ENCODE results near the gene CTSA. TPM values are rescaled to one million over a fixed set of nuclear protein-coding genes. Genes with fewer than 3 reads are reported as not detected.

Gene CTSA
- total and polyA plus RNA-seq, 9 of the 15 experiments (the other 6 are each of a cell fraction or from before 2014, with no cell fraction given): 8.8 to 61.7 (median 28.3) TPM

GRCh38 chr20:45910670-45911485 is 19.7 kb downstream of the CTSA start (continued):
- no peak for TF ChIP-seq FIP1L1 (IDR thresholded peaks at IDR 0.05; ENCODE audit: low read depth, low read length, poor library complexity, severe bottlenecking)
- 0 out of 2 replicates have a peak, but pooled peaks have one; percentile 71 for TF ChIP-seq THAP12 (CRISPR knock-in tag; IDR thresholded peaks at IDR 0.05)
- TF ChIP-seq ZNF311 (CRISPR knock-in tag; IDR thresholded peaks at IDR 0.05): no peak
- no peak for TF ChIP-seq NCOA2 (IDR thresholded peaks at IDR 0.05; ENCODE audit: partially characterized antibody in 2 of 2)
- no peak for TF ChIP-seq RHOXF2B (CRISPR knock-in tag; conservative IDR thresholded peaks at IDR 0.05)
- TF ChIP-seq STAT5A (IDR thresholded peaks at IDR 0.05; ENCODE audit: borderline replicate concordance, low read length): no peak
- TF ChIP-seq, protein P1, sequence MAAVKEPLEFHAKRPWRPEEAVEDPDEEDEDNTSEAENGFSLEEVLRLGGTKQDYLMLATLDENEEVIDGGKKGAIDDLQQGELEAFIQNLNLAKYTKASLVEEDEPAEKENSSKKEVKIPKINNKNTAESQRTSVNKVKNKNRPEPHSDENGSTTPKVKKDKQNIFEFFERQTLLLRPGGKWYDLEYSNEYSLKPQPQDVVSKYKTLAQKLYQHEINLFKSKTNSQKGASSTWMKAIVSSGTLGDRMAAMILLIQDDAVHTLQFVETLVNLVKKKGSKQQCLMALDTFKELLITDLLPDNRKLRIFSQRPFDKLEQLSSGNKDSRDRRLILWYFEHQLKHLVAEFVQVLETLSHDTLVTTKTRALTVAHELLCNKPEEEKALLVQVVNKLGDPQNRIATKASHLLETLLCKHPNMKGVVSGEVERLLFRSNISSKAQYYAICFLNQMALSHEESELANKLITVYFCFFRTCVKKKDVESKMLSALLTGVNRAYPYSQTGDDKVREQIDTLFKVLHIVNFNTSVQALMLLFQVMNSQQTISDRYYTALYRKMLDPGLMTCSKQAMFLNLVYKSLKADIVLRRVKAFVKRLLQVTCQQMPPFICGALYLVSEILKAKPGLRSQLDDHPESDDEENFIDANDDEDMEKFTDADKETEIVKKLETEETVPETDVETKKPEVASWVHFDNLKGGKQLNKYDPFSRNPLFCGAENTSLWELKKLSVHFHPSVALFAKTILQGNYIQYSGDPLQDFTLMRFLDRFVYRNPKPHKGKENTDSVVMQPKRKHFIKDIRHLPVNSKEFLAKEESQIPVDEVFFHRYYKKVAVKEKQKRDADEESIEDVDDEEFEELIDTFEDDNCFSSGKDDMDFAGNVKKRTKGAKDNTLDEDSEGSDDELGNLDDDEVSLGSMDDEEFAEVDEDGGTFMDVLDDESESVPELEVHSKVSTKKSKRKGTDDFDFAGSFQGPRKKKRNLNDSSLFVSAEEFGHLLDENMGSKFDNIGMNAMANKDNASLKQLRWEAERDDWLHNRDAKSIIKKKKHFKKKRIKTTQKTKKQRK (IDR thresholded peaks at IDR 0.05; ENCODE audit: borderline replicate concordance, low read depth, low read length): no peak
- no peak for TF ChIP-seq FUS (optimal IDR thresholded peaks at IDR 0.05; ENCODE audit: low read depth, low read length)
- TF ChIP-seq PHF8 (IDR thresholded peaks at IDR 0.05; ENCODE audit: borderline replicate concordance, low read length): peak; percentile 58; the same call in 1 of the 2 replicates
- TF ChIP-seq MEF2A (IDR thresholded peaks at IDR 0.05; ENCODE audit: control insufficient read depth, low read depth, low read length): no peak
- no peak for TF ChIP-seq NCOA6 (IDR thresholded peaks at IDR 0.05)
- TF ChIP-seq C11orf30 (IDR thresholded peaks at IDR 0.05; ENCODE audit: low read depth): peak; percentile 80
- no peak for TF ChIP-seq DNMT1 (IDR thresholded peaks at IDR 0.05)
- TF ChIP-seq RBM25 (IDR thresholded peaks at IDR 0.05; ENCODE audit: low read depth, low read length, severe bottlenecking): no peak
- TF ChIP-seq MECOM (CRISPR knock-in tag; IDR thresholded peaks at IDR 0.05): no peak
- TF ChIP-seq ZC3H4 (CRISPR knock-in tag; IDR thresholded peaks at IDR 0.05; ENCODE audit: borderline replicate concordance): peak; percentile 75; the same call in 1 of the 2 replicates
- TF ChIP-seq ZNF512 (tag; IDR thresholded peaks at IDR 0.05): no peak
- no peak for TF ChIP-seq THRAP3 (IDR thresholded peaks at IDR 0.05; ENCODE audit: borderline replicate concordance)
- no peak for TF ChIP-seq CCAR2 (IDR thresholded peaks at IDR 0.05; ENCODE audit: low read depth, low read length)
- TF ChIP-seq FOXP1 (CRISPR knock-in tag; IDR thresholded peaks at IDR 0.05): no peak

Data from K562 (cell line).